ENCODE measurements around the gene C2CD2.

GRCh38 chr21:41846536-41846935 is 107.3 kb downstream of the C2CD2 start:
- TF ChIP-seq CTCF (conservative IDR thresholded peaks at IDR 0.05; ENCODE audit: low read length) (no peak), EZH2phosphoT487 (IDR thresholded peaks at IDR 0.05; ENCODE audit: borderline replicate concordance, low read depth, low read length) (no peak)
